Measurements from ENCODE around the gene CALCR.
"Not testable (repeated sequence)": the region's sequence is repeated elsewhere in the genome, so short reads cannot be mapped to it uniquely, and the experiment has no call there.

CALCR gene

GRCh38 chr7:93559639-93560491, 14.7 kb downstream of the CALCR start:
- no peak for DNase-seq

GRCh38 chr7:93558705-93559614, 15.6 kb downstream of the CALCR start:
- no peak for DNase-seq

- DNase-seq = no peak
Observed at GRCh38 chr7:93551931-93552330, 22.6 kb downstream of the CALCR start.

GRCh38 chr7:93551063-93551895, 23.2 kb downstream of the CALCR start:
- no peak for DNase-seq

DNA sequence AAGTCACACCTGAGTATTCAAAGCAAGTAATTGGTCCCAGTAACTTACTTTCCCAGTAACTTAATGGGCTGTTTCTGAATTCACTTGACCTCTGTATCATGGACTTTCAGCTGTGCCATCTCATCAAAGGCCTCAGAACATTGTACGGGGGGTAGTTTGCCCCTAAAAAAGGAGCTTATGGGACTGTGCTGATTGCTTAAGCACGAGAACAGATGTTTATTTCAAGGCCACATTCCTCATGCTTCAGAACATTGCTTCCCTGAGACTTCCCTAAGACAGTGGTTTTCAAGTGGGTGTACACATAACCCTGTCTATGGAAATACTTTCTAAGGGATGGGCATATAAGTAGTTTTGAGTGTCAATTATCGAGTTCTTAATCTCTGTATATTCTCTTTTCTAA, 26.8 kb downstream of the CALCR start:
- no peak for DNase-seq

DNA sequence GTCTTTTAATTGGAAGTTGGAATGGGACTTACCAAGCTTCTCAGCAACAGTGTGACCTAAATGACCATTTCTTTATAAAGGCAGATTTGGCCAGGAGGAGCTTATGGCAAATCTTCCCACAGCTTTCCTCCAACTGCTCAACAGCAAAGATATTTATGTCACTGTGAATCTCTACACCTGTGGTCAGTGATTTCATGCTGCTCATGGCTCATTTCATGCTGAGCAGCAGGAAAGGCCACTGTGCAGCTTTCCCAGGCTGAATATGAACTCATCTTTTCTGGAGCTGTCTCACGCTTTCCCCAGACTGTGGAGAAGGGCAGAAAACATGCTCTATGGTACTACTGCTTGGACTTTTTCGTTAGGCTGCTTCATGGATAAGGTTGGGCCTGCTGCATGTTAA, 29.8 kb downstream of the CALCR start:
- DNase-seq = no peak

- DNase-seq = no peak
Observed at GRCh38 chr7:93538061-93538460, 36.5 kb downstream of the CALCR start.

- no peak for DNase-seq
Observed at GRCh38 chr7:93535616-93536015, 38.9 kb downstream of the CALCR start.

DNA sequence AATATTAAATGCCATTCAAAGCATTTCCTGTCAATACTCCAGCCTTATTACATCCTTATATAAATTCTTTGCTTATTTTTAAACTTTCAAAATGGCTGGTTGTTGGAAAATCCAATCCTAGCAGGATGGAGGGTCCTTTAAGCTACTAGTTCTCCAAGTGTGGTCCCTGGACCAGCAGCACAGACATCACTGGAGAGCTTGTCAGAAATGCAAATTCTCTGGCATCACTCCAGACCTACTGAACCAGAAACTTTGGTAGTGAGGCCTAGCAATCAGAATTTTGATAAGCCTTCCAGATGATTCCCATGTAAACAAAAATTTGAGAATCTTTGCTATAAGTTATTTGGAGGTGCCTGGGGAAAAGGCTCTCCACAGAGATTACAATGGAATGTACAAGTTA, 43.8 kb downstream of the CALCR start:
- no peak for DNase-seq

DNA sequence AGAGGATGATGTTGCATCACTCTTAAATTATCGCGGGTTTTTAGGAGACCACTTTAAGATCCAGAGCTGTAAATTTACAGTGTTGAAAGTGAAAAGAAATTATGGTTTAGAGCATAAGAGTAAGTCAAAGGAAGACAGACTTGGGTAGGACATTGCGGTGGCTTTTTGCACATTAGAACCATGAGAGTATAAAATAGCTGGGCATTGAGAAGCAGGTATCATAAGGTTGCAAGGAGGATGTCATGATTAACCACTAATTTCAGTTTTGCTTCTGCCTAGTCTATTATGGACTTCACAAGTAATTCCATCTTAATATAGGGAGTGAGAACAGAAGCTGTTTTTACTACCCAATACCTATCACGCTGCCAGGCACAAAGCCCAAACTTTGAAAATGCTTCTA, 57.7 kb downstream of the CALCR start:
- no peak for DNase-seq

- DNase-seq = no peak
Observed at GRCh38 chr7:93515144-93515543, 59.4 kb downstream of the CALCR start.

DNA sequence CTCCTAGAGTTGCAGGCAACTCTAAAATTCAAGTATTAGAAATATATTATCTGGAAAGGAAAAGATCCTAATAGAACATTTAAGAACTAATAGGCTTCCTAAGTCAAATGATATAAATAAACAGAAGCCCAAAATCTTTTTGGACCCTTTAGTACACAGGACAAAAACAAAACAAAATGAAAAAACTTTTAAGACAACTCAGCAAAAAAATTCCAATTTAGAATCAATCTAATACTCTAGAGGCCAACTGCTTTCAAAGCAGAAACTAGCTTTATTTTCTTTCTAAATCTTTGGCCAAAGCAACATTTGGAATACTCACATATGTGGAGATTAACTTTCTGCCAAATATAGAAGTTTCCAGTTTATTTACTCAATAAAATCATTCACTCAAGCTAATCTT, 65.2 kb downstream of the CALCR start:
- DNase-seq = no peak

DNA sequence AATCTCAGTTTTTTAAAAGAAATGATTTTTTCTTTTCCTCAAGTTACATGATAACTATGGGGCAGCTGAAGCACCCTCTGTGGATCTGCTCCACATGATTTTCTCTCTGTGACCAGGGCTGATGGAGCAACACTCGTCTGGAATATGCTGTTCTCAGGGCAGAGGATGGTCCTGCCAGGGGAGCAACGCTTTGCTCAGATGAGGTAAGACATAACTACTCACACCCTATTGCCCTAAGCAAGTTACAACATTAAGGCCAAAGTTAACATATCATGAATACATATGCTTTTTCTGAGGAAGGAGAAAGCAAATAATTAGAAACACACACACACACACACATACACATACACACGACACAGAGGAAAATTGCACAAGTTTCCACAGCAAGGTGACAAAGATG, 71.4 kb downstream of the CALCR start:
- no peak for DNase-seq

DNA sequence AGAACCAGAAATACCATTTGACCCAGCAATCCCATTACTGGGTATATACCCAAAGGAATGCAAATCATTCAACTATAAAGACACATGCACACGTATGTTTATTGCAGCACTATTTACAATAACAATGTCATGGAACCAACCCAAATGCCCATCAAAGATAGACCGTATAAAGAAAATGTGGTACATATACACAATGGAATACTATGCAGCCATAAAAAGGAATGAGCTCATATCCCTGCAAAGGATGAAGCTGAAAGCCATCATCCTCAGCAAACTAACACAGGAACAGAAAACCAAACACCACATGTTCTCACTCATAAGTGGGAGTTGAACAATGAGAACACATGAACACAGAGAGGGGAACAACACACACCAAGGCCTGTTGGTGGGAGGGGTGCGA, 82.7 kb downstream of the CALCR start:
- not testable (repeated sequence) for DNase-seq

GRCh38 chr7:93476491-93477344, 97.8 kb downstream of the CALCR start:
- DNase-seq = no peak

GRCh38 chr7:93475811-93476210, 98.7 kb downstream of the CALCR start:
- no peak for DNase-seq

- no peak for DNase-seq
Observed at GRCh38 chr7:93471456-93471855, 103.1 kb downstream of the CALCR start.

DNA sequence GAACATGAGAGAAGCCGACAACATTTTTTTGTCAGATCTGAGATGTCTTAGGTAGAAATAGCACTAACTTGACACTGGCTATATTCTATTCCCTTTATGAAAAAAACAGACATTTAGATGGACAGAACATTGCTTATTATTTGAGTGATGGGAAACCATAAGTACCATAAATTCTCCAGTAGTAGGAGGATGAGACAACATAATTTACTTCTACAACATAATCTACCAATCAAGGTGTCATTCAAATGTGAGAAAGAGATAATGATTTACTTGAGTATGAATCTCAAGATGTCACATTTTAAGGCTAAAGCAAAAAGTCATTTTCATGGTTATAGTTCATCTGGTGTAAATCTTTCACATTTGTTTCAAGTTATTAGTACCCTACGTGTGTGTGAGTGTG, 110.8 kb downstream of the CALCR start:
- no peak for DNase-seq

- DNase-seq = no peak
Observed at GRCh38 chr7:93461350-93461749, 113.2 kb downstream of the CALCR start.

DNA sequence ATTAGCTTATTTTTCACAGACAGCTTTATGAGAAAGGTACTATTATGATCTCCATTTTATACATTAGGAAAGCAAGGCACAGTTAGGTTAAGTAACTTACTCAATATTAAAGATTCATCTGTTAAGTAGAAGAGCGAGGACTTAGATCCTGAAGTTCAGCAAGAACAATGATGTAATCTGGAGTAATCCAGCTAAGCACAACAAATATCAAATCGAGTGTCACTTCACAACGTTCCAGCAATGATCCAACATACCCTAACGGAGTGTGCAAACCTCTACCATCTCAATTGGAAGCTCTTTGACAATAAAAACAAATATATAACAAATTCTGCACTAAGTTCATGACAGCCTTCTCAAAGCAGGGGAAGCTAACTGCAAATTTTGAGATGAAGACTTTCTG, 121.3 kb downstream of the CALCR start:
- DNase-seq = no peak

- no peak for DNase-seq
Observed at GRCh38 chr7:93448176-93448575, 126.3 kb downstream of the CALCR start.

- DNase-seq = no peak
Observed at GRCh38 chr7:93447509-93447908, 127.0 kb downstream of the CALCR start.

Measured in CD4-positive, alpha-beta T cell treated with Interleukin-17A for 4 hours (primary cell).